Activated T-cell treated with anti-CD3 and anti-CD28 coated beads, Interleukin-2, amount 50 U/mL, for 1 hour (primary cell): ENCODE results near the gene SERTAD1.
"Not testable (repeated sequence)": the region's sequence is repeated elsewhere in the genome, so short reads cannot be mapped to it uniquely, and the experiment has no call there.

ENCODE experiments used
- DNase-seq: peaks from one replicate; pipeline ENCODE4 v3.0.0-alpha.2; 2020

The SERTAD1 gene

DNA sequence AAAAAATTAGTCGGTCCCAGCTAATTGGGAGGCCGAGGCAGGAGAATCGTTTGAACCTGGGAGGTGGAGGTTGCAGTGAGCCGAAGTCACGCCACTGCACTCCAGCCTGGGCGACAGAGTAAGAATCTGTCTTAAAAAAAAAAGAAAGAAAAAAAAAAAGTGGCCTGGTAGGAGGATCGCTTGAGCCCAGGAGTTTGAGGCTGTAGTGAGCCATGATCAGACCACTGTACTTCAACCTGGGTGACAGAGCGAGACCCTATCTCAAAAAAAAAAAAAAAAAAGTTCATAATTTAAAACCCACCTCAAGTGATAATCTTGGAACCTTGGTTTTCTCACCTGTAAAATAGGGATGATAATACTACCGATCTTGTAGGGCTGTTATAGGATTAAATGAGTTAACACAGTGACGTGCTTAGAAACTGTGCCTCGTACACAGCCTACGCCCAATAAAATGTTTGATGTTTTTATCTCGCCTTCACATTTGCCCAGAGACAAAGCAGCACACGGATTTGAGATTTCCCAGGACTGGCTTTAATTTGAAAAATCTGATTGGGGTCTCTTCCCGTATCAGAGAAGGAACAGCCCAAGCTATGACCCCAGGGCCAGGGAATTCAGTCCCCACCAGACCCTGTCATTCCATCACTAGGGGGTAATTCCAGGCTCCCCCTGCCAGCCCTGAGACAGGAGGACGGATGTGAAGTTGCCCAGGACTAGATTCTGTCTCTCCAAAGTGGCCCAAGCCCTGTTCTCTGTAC, 3.6 kb downstream of the SERTAD1 start:
- DNase-seq: no peak

DNA sequence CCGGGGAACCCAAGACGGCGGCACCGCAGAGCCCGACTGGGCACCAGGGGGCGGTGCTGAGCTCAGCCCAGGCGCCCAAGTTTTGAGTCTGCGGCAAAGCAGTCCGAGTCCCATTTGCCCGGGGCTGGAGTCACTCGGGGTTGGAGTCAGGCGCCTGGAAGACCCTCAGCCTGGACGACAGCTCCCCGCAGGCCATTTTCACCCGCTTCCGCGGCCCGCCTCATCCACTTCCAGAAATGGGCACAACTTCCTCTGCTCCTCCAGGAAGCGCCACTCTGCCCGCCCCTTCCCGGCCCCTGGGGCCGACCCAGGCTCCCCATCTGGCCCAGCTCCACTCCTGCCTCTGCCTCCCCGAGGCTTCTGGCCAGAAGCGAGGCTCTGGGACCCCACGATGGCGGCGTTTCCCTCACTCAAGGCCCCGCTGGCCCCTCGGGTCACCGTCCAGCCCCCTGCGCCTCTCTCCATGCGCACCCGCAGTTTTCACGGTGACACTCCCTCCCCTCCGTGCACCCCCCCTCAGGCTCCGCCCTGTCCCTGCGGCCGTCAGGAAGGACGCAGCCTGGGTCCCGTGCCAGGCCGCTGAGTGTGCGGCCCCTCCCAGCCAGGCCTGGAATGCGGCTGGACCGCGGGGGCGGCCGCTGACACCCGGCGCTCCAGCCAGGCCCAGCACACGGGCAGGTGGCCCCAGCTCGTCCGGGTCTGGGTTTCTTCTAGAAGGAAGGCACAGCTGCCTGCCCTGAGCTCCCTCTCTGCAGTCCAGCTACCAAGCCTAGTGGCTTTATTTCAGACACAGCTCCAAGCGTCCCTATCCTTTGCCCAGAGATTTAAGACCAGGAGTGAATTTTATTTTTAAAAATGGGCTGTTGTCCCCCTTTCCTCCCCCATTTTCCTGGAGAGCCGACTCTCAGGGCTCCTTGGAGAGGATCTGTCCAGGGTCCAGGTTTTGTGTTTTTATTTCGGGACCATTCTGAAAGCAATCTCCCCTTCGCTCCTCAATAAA, 4.7 kb downstream of the SERTAD1 start:
- peak; percentile 79 for DNase-seq

DNA sequence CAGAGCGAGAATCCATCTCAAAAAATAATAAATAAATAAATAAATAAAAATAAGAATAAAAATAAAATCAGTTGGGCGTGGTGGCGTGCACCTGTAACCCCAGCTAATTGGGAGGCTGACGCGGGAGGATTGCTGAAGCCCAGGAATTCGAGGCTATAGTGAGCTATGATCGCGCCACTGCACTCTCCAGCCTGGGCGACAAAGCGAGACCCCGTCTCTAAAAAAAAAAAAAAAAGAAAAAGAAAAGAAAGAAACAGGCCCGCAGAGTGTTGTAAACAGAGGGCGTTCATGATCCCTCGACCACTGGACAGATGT, 5.4 kb downstream of the SERTAD1 start:
- DNase-seq: no peak

DNA sequence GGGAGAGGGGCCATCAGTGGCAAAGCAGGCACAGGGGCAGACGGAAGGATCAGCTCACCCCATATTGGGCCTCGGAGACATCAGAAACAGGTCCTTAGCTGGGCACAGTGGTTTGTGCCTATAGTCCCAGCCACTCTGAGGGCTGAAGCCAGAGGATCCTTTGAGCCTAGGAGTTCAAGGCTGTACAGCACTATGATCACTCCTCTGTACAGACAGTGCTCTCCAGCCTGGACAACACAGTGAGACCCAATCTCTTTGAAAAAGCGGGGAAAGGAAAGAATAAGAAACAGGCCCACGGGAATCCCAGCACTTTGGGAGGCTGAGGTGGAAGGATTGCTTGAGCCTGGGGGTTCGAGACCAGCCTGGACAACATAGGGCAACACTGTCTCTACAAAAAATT, 6.0 kb downstream of the SERTAD1 start:
- DNase-seq: no peak

DNA sequence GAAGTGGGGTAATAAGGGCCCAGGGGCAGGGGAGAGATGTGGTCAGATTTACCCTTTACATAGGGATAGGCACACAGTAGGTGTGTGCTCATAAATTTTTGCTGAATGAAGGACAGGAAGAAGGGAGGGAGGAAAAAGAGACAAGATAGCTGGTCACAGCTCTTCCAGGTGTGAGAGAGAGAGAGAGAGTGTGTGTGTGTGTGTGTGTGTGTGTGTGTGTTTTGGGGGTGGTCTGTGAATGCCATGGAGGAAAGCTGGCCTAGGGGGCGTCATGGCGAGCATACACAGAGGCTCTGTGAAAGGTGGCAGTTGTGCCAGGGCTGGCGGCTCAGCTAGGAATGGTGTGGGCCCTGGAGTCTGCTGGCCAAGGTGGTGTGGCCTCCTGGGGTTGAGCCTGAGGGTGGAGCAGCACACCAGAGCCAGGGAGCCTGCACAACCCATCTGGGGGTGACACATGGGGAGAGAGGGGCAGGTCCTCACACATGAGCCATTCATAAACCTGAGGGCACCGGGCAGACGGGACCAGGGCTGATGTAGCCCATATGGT, 6.7 kb downstream of the SERTAD1 start:
- no peak for DNase-seq

DNA sequence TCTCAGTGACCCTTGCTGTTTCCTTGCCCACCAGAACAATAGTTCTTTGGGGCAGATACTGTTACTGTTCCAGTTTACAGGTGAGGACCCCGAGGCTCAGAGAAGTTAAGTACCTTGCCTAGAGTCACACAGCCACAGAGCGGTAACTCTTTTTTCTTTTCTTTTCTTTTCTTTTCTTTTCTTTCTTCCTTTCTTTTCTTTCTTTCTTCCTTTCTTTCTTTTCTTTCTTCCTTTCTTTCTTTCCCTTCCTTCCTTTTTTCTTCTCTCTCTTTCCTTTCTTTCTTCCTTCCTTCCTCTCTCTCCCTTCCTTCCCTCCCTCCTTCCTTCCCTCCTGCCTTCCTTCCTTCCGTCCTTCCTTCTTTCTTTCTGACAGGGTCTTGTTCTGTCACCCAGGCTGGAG, 7.8 kb downstream of the SERTAD1 start:
- DNase-seq: no peak

DNA sequence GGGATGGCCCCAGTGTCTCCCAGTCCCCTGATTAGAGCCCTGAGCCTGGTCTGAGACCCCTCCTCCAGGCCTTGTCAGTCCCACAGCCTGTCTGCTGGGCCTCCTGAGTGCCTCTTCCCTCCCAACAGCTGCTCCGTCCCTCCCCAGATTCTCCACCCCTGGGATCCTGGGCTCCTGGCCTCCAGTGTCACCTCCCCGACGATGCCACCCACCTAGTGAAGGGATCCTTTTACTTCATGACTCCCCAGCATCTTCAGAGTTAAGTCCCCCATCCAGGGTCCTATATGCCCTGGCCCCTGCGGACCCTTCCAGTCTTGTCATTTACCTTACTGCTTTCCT, 8.2 kb downstream of the SERTAD1 start:
- DNase-seq: no peak

DNA sequence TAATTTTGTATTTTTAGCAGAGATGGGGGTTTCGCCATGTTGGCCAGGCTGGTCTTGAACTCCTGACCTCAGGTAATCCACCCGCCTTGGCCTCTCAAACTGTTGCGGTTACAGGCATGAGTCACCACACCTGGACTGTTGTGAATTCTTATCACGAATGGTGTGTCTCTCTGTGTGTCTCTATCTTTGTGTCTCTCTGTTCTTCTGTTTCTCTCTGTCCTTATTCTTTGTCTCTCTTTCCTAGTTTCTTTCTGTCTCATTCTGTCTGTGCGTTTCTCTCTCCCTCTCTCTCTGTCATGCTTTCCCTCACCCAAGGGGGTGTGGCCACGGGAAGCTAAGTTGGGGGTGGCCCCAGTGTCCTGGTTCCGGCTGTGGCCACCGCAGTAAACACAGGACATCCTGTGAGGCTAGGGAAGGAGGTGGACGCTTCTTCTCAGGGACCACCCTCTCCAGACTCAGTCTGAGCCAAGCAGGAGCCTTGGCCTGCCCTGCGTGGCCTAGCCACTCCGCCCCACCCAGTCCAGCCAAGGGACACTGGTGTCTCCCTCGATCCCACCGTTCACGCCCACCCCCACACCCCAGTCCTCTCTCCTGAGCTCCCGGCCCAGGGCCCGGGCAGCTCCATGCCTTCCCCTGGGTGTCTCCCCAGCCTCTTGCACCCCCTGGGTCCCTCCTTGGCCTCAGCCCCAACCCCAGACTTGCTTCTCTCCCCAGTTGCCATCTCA, 8.7 kb downstream of the SERTAD1 start:
- DNase-seq: no peak

DNA sequence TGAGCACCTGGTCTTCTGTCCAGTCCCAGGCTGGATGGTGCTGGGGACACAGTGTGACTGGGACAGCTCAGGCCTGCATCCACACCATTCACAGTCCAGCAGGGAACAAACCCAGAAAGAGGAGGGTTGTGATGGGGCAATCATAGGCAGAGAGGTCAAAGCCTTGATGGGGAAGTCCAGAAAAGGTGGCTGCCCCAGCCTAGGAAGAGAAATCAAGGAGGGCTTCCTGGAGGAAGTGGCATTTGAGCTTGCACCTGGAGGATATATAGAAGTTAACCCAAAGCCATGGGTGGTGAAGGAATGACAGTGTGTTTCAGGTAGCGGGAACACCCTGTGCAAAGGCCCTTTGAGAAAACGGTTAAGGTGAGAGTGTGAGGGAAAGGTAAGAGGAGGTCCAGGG, 10.0 kb downstream of the SERTAD1 start:
- DNase-seq: no peak

DNA sequence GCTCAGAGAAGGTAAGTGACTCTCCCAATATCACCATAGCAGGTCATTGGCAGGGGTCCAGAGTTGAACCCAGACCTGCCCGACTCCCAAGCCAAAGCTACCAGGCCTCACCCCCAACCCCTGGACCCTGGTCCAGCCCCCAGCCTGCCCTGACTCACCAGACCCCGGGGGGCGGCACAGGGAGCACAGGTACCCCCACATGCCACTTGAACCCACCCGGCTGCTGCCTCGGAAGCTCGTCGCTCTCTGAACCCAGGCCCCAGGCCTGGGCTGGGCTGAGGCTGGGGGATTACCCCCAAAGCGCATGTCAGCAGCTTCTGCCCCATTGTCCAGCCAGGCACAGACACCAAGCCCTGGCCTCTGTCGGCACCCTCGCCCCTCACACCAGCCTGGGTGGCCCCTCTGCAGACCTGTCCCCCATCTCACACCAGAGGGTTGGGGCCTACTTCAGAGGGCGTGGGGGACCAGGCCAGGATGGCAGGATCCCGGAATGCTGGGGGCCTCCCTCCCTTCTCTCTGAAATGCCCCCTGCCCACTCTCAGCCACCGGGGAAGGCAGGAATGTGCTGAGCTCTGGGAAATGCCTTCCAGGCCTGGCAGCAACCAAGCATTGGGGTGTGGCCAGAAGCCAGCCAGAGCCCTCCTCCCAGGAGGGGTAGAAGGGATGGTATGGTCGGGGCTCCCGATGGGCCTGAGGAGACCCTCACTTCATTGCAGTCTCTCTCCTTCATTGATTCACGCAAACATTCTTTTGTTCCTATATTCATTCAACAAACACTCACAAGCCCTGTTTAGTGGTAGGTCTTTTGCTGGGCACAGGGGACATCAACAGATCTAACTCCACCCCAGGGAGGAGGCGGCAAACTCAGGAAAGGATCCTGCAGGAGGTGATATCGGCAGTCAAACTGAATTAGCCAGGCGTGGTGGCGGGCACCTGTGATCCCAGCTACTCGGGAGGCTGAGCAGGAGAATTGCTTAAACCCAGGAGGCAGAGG, 11.0 kb downstream of the SERTAD1 start:
- no peak for DNase-seq

DNA sequence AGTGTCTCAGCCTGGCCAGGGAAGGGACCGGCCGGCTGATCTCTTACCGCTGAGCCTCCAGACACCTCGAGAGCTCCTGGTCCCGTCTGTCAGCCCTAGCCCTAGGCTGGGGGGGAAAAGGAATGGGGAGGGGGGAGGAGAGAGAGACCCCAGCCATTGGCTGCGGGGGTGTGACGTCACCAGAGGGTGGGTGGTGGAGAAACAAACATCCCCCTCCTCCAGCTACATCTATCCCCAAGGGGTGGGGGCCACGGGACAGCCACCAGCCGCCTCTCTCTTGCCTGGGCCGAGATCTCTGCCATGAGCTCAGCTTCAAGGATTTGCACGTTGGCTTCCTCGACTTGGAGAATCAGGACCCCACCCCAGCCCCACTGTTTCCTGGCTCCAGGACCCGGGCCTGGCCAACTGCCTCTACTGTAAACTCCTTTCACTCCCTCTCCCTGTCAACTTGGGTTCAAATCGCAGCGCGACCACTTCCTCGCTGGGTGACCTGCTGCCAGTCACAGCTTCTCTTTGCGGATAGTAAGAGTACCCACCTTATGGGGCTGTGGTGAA, 12.4 kb downstream of the SERTAD1 start, which contains the start of gene PRX:
Gene PRX (minus strand): TSS at position 88 of the 555 bp plus-strand sequence. CDS start 5,446 bp downstream, outside the sequence.
- DNase-seq: no peak

DNA sequence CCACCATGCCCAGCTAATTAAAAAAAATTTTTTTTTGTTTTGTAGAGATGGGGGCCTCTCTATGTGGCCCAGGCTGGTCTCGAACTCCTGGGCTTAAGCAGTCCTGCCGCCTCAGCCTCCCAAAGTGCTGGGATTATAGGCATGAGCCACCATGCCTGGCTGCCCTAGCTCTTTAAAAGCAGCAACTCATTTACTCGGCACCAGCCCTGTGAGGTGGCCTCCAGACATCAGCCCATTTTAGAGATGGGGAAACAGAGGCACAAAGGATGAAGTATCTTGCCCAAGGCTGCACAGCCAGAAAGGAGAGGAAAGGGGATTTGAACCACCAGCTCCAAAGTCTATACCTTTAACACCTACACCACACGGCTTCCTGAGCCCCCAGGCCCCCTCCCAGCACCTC, 12.9 kb downstream of the SERTAD1 start:
- no peak for DNase-seq

DNA sequence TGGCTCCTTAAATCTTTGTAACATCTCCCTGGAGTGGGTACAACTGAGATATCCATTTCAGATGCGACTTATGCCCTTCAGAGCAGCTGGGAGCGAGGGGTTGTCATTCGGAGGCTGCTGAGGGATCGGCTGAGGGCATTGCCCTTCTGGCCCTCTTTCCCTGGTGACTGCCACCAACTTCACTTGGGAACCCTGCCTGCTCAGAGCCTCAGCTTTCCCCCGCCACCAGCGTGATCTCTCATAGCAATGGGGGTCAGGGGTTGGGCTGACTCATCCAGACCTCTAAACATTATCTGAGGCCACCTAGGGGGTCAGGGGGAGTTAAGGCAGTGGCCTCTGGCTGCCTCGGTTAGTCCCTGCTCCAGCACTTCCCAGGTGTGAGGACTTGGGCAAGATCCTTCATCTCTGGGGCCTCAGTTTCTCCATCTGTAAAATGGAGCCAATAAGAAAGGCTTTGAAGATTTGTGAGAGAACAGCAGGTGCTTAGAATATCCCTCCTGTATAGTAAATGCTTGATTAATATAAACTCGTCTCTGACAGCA, 13.8 kb downstream of the SERTAD1 start:
- no peak for DNase-seq

DNA sequence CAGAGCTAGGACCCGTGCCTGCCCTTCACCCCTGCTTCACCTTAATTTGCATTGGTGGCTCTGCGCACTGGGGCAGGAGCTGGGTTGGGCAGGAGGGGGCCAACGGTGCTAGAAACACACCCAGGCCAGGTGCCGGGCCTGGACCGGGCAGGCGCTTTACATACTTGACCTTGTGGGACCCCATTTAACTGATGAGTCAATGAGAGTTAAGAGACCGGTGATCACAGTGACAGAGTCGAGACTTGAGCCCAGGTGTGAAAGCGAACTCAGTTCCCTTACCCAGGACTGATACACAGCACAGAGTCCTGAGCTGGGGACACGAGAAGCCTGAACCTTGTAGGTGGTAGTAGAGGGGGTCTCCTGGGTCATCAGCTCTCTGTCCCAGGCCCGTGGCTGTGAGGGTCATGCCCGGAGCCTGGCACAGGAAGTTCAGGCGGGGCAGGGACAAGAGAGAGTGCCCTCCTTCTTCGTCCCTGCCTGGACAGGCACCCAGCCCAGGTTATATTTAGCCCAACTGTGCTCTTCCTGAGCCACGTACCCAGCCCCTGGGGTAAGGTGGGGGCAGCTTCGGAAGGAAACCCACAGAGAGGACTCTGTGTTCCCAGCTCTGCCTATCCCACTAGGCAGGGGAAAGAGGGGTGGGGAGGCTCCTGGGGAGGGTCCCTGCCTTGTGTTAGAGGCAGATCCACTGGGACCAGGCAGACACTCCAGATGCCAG, 14.5 kb downstream of the SERTAD1 start:
- no peak for DNase-seq

DNA sequence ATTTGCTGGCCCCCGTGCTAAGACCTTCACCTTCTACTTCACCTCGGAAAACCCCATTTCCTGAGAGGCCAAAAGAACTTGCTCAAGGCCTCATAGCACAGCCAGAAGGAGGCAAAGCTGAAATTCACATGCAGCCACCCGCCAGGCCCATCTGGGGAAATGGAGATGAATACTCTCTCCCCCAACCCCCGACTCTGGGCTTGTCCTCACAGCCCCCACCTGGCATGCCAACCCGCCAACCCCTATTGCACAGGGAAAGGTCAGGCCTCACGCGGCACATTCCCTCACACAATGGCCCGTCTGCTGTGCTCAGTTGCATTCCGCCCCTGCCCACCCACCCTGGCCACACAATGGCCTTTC, 15.8 kb downstream of the SERTAD1 start:
- DNase-seq: no peak

DNA sequence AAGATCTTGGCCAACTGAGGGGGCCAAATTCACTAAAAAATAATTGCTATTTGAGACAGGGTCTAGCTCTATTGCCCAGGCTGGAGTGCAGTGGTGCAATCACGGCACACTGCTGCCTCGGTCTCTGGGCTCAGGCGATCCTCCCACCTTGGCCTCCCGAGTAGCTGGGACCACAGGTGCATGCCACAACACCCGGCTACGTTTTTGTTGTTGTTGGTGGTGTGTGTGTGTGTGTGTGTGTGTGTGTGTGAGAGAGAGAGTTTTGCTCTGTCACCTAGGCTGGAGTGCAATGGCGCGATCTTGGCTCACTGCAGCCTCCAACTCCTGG, 17.2 kb downstream of the SERTAD1 start:
- not testable (repeated sequence) for DNase-seq

DNA sequence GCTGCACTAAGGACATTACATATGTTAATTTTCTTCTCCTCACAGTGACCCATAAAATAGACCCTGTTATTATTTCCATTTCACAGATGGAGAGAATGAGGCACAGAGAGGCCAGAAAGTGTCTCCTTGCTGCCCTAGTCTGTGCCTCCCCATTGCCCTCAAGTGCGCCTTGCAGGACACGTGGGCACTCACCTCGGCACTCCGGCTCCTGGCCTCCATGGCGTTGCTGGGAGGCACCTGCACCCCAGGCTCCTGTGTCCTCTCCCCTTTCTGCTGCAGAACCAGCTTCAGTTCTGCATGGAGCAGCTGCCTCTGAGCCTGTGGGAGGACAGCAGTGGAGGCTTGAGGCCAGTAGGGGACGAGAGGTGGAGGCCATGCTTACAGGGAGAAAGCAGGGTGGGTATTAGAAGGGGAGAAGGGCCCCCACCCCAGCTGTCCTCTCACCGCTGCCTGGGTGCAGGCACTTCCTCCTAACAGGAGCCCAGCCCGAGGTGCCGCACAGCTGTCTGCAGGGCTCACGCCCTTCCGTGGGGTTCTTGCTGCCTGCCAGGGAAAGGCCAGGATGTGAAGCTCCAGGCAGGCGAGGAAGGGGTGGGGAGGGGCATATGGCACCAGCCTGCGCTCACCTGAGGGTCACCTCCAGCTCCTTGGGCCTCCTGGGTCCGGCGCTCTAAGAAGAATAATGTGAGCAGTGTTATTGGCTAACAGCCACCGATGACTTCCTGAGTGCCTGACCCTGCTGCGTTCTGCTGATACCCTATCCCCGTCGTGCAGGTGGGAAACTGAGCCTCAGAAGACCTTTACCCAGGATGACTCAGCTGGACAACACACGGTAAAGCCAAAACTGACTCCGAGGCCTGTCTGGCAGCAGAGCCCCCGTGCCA, 17.8 kb downstream of the SERTAD1 start:
- DNase-seq: no peak

DNA sequence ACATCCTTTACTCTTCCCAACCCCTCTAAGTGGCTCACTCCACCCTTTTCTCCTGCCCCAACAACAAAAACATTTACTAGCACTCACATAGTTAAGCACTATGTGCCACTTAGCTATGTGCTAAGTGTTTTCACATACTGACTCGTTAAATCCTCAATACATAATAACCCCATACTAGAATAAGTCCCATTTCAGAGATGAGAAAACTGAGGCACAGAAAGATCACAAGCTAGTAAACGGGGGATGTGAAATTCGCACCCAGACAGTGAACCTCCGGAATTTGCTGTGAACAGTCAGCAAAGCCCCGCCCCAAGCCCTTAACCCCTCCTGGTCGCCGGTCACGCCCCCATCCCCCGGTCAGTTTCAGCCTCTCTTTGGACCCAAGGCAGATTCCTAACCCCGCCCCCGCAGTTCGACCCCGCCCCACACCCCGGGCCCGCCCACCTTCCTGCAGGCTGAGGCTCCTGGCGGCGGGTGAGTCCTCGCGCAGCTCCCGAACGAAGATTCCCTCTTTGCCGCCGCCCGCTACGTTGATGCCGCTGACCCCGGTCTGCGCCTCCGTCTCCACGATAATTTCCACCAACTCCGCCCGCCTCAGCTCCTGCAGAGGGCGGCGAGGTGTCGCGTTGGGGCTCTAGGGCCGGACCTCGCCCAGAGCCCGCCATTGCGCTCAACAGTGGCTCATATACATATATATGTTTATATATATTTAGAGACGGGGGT, 22.4 kb downstream of the SERTAD1 start:
- DNase-seq: peak; percentile 76

DNA sequence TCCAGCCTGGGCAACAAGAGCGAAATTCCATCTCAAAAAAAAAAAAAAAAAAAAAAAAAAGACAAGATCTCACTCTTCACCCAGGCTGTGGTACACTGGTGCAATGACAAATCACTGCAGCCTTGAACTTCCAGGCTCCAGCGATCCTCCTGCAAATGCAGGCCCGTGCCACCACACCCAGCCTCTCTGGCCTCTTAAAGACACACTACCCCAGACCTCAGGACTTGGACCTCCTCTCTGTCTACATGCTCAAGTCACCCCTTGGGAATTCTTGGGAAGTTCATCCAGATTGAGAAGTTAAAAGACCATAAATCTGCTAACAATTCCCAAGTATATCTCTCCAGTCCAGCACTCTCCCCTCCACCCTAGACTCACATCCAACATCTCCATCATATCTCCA, 25.2 kb downstream of the SERTAD1 start:
- no peak for DNase-seq
